GM19395 (cell line): ENCODE data around the gene FECH.
A peak's percentile ranks its signal among the peaks of the same experiment; 100 is the strongest.
"Not testable (repeated sequence)": the region's sequence is repeated elsewhere in the genome, so short reads cannot be mapped to it uniquely, and the experiment has no call there.

Source experiments
- ATAC-seq: cut with Tn5 transposase; IDR thresholded peaks from one replicate; pipeline ENCODE4 v1.9.1; 2021; ENCODE audit warnings: mild to moderate bottlenecking, moderate library complexity; ENCODE audit not compliant: unreplicated experiment

The FECH gene

GRCh38 chr18:57586251-57587049 lies at the start of gene FECH:
Gene FECH (minus strand): TSS chr18:57586702. CDS start chr18:57586620, 82 bp downstream.
- peak; percentile 87 for ATAC-seq

GRCh38 chr18:57635003-57635822 lies 48.7 kb upstream of the FECH start:
- no peak for ATAC-seq

GRCh38 chr18:57631697-57632096 lies 45.2 kb upstream of the FECH start:
- ATAC-seq: no peak

- ATAC-seq: peak; percentile 53
Measured at GRCh38 chr18:57630754-57631595, 44.5 kb upstream of the FECH start.

DNA sequence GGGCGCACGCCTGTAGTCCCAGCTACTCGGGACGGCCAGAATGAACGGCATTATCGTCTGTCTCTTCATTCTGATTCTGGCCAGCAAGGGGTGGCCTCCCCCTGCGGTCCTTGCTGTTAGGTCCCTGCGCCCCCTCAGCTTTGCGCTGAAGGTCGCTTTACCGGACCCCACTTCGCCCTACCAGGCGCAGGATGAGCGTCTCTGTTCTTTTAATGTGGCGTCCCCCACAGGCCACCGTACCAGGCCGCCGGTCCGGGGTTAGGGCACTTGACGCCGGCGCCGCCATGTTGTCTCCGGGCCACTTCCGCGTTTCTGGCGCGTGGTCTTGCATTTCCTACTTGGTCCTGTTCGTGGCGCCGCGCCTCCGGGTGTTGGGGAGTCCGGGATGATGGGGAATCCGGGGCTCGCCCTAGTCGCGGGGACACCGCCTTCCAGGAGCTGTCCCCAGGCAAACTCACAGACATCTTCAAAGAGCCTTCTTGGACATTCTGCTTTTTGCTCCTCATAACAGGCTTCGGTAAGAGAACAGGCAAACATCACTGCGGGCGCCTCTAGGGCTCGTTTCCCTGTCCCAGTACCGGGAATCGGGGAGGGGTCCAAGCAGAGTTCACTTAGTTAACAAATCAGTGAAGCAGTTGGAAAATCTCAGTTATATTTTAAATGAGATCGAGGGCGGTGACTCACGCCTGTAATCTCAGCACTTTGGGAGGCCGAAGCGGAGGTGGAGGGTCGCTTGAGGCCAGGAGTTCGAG lies 43.7 kb upstream of the FECH start:
- peak; percentile 91 for ATAC-seq

GRCh38 chr18:57629422-57629821 lies 42.9 kb upstream of the FECH start:
- ATAC-seq: no peak

- no peak for ATAC-seq
Measured at GRCh38 chr18:57627488-57627887, 41.0 kb upstream of the FECH start.

GRCh38 chr18:57624988-57625387 lies 38.5 kb upstream of the FECH start:
- ATAC-seq: no peak

DNA sequence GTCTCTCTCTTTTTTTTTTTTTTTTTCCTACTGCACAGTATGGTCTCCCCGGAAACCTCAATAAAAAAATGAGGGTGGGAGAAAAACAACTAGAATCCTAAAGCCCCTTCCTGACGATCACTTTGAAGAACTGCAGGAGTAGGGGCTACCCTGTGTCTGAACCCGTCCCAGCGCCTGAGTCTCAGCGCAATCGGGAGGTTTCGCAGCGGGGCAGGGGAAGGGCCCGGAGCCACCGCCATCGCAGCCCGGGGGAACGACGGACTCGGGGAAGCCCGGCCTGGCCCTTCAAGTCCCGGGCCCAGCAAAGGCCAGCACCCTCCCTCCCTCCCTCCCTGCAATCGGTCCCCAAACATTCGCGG lies 34.7 kb upstream of the FECH start:
- peak; percentile 11 for ATAC-seq

DNA sequence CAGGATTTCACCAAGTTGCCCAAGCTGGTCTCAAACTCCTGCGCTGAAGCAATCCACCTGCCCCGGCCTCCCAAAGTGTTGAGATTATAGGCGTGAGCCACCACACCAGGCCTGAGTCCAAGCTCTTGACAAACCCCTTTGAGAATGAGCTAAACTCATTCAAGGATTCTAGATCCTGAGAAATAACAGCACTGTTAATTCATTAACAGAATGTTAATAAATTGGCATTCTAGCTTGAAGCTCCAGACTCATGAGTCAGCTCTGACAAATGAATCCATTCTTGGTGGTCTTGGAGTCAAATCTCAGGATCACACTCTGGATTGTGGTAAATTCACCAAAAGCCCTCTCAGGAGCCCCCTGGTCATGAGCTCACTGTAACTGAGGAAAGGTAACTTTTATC lies 33.4 kb upstream of the FECH start:
- ATAC-seq: no peak

DNA sequence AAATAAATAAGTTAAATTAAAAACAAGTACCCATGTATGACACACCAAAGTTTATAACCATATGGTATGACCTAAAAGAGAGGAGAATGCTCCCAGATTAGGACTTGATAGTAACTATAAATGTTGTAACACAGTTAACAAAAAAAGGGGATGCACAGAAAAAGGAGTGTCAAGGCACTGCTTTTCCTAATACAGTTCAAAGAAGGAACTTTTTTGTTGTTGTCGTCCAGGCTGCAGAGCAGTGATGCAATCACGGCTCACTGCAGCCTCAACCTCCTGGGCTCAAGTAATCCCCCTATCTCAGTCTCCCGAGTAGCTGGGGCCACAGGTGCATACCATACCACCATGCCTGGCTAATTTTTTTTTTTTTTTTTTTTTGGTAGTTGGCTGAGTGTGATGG lies 32.4 kb upstream of the FECH start:
- no peak for ATAC-seq

- no peak for ATAC-seq
Measured at GRCh38 chr18:57603871-57604270, 17.4 kb upstream of the FECH start.

DNA sequence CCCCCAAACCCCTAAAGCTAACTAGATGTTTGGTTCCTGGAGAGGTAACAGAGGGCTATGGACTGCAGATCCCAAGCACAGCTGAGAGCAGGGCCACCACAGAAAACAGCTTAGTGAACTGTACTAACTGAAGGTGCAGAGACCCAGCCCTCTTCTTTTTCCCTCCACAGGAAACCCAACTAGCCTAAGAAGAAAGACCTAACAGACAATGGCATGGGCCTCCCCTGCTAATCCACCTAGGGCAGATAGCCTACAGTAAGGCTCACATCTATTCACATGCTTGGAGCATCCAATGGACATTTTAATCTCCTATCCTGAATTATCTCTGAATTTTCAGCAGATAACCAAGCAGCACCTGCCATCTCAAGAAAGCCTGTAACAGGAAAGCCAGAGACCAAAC lies 8.8 kb upstream of the FECH start:
- ATAC-seq: no peak

DNA sequence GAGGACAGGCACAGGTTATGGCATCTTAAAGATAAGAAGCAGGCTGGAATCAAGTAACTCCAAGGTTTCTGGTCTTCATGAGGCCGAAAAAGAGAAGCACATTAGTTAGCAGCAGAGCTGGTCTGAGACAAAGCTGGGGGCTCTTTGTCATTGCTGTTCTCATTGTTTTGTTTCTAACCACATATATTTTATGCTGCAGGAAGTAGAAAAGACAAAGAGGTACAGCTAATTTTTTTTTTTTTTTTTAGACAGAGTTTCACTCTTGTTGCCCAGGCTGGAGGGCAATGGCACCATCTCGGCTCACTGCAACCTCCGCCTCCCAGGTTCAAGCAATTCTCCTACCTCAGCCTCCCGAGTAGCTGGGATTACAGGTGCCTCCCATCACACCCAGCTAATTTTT lies 6.2 kb upstream of the FECH start:
- ATAC-seq: not testable (repeated sequence)

GRCh38 chr18:57589161-57589560 lies 2.7 kb upstream of the FECH start:
- ATAC-seq: no peak

DNA sequence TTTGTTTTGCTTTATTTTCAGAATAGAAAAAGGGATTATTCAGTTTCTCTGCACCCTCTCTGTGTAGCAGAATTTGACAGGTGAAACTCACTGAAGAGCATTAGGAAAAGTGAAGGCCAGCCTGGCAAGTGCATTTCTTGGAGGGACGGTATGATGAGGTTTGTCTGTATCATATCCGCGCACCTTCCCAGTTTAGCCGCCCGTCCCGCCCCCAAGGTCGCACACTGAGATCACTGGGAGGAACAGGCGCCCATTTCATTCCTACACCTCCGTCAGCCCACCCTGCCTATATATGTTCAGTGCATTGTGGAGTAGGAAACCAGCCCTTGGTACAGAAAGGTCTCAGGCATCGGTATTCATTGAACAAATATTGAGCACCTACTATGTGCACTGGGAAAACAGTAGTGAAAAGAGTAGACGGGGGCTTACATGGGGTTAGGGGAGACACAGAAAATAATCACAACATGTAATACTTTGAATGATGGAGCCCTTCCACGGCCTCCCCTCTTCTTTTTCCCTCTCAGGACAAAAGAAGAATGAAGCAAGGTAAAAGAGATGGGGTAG lies 678 bp upstream of the FECH start:
- no peak for ATAC-seq

DNA sequence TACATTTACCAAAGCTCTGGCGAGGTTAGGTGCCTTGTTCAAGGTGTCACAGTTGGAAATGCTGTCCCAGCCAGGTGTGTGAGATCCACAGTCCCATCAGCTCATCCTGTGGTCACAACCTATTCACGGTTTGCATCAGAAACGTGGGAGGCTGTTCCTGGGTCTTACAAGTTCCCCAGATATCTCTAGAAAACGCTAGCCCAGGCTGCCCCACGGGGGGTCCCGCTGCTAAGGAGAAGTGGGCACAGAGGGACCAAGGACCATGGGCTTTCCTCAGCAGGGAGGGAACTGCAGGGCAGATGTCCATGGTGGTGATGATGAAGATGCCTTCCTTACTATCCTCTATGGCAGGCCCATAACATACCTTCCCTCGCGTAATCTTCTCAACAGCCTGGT lies 649 bp downstream of the FECH start:
- ATAC-seq: peak; percentile 15

DNA sequence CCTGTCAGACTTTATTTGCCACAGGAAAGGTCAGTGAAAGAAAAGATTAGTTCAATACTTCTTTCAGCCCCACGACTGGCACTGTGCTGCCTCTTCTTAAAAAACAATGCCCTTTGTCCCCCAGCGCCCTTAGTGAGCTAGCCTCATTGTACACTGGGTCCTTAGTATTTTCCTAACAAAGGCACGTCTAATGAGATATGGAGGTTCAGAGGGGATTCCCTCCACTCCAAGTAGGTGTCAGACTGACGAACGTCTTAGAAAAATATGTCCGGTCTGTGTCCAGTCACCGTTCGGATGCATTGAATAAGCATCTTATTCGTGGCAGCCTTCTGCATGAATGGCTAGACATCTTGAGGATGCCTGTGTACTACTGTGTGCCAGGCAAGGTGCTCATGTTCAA lies 1.1 kb downstream of the FECH start:
- ATAC-seq: no peak

- no peak for ATAC-seq
Measured at GRCh38 chr18:57584444-57584843, 2.1 kb downstream of the FECH start.

DNA sequence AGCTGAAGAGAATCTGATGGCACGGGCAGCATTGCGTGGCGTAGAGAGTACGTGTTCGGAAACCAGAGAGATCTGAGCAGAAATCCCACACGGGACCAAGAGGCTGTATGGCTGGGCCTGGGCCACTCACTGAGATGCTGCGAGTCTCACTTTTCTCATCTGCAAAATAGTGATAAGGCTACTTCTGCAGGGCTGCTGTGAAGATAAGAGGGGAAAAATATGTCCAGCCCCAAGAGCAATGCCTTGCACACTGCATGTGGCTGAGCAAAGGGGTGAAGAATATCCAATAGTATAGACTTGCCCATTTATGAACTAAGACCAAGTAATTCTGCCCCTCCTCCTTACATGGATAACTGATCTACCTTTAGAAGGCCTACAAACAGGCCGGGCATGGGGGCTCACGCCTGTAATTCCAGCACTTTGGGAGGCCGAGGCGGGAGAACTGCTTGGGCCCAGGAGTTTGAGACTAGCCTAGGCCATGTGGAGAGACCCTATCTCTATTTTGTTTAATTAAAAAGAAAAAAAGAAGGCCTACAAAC lies 3.1 kb downstream of the FECH start:
- ATAC-seq: no peak
